ENCODE data around the gene RBM42.
"Not testable (repeated sequence)": the region's sequence is repeated elsewhere in the genome, so short reads cannot be mapped to it uniquely, and the experiment has no call there.

Gene RBM42

GRCh38 chr19:35650581-35650980 is 21.7 kb downstream of the RBM42 start:
- TF ChIP-seq, protein P1, sequence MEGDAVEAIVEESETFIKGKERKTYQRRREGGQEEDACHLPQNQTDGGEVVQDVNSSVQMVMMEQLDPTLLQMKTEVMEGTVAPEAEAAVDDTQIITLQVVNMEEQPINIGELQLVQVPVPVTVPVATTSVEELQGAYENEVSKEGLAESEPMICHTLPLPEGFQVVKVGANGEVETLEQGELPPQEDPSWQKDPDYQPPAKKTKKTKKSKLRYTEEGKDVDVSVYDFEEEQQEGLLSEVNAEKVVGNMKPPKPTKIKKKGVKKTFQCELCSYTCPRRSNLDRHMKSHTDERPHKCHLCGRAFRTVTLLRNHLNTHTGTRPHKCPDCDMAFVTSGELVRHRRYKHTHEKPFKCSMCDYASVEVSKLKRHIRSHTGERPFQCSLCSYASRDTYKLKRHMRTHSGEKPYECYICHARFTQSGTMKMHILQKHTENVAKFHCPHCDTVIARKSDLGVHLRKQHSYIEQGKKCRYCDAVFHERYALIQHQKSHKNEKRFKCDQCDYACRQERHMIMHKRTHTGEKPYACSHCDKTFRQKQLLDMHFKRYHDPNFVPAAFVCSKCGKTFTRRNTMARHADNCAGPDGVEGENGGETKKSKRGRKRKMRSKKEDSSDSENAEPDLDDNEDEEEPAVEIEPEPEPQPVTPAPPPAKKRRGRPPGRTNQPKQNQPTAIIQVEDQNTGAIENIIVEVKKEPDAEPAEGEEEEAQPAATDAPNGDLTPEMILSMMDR (conservative IDR thresholded peaks at IDR 0.05; ENCODE audit: low read depth, low read length), result no peak
- no peak for DNase-seq (ENCODE audit: low read depth)
- no peak overlapping the region for H3K4me3 ChIP-seq (ENCODE audit: low read length)

- H3K4me3 ChIP-seq (ENCODE audit: low read length); DNase-seq (ENCODE audit: low read depth): not testable (repeated sequence)
Measured at GRCh38 chr19:35654828-35655227, 26.0 kb downstream of the RBM42 start.

GRCh38 chr19:35655600-35655999 is 26.8 kb downstream of the RBM42 start:
- no peak overlapping the region for H3K4me3 ChIP-seq (ENCODE audit: low read length)

DNA sequence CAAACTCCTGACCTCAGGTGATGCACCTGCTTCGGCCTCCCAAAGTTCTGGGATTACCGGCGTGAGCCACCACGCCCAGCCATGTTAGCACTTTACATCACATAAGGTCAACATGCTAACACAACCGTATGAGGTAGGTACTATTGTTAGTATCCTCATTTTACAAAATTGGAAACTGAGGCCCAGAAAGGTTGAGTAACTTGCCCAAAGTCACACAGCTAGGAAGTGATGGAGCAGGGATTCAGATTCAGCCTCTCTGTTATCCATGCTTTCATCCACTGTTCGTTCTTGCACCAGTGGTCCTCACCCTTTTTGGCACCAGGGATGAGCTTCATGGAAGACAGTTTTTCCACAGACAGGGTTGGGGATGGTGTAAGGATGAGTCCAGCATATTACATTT is 27.9 kb downstream of the RBM42 start:
- no peak overlapping the region for H3K4me3 ChIP-seq (ENCODE audit: low read length)
- no peak for DNase-seq (ENCODE audit: low read depth)
- TF ChIP-seq, protein P1 (conservative IDR thresholded peaks at IDR 0.05; ENCODE audit: low read depth, low read length), result no peak

More at GRCh38 chr19:35655600-35655999, 26.8 kb downstream of the RBM42 start:
- TF ChIP-seq, protein P1 (conservative IDR thresholded peaks at IDR 0.05; ENCODE audit: low read depth, low read length), result no peak
- DNase-seq (ENCODE audit: low read depth), result no peak

DNA sequence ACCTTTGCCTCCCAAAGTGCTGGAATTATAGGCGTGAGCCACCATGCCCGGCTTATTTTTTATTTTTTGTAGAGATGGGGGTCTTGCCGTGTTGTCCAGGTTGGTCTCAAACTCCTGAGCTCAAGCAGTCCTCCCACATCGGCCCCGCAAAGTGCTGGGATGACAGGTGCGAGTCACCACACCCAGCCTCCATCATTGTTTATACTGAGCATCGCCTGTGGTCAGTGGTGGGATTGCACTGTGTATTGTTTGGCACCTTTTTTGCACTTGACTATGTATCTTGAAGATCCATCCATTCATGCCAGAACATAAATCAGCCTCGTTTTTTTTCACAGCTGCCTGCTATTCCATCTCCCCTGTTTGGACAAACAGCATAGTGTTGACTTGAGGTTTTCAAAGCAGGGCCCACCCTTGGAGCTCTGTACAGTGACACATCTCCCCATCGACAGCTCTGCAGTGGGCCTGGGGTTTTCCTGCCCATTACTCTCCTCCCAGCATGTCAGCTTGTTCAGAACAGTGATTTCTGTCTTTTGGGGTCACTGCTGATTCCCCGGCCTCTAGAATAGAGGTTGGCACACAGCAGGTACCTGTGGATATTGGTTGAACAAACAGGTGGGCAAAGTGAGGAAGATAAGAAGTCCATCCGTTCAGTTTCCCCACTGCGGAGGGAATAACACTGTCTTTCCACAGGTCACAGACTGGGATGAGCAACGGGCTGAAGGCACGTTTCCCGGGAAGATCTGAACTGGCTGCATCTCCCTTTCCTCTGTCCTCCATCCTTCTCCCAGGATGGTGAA is 29.3 kb downstream of the RBM42 start:
- TF ChIP-seq, protein P1 (conservative IDR thresholded peaks at IDR 0.05; ENCODE audit: low read depth, low read length), result peak; percentile 24
- no peak for DNase-seq (ENCODE audit: low read depth)

DNA sequence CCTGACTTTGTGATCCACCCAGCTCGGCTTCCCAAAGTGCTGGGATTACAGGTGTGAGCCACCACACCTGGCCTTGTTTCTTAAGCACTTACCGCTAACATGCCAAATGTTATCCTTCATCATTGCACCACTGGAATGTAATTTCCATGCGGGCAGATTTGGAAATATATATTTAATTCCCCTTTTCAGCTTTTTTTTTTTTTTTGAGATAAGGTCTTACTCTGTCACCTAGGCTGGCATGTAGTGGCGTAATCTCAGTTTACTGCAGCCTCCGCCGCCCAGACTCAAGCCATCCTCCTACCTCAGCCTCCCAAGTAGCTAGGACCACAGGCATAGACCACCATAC is 33.1 kb downstream of the RBM42 start:
- H3K4me3 ChIP-seq (ENCODE audit: low read length), result no peak overlapping the region
- TF ChIP-seq, protein P1 (conservative IDR thresholded peaks at IDR 0.05; ENCODE audit: low read depth, low read length), result no peak
- no peak for DNase-seq (ENCODE audit: low read depth)

More for the DNA sequence above, 29.3 kb downstream of the RBM42 start:
- H3K4me3 ChIP-seq (ENCODE audit: low read length), result no peak overlapping the region

GRCh38 chr19:35663981-35664380 is 35.1 kb downstream of the RBM42 start:
- TF ChIP-seq, protein P1 (conservative IDR thresholded peaks at IDR 0.05; ENCODE audit: low read depth, low read length), result no peak
- DNase-seq (ENCODE audit: low read depth), result no peak
- no peak overlapping the region for H3K4me3 ChIP-seq (ENCODE audit: low read length)
